ENCODE results near the gene HLA-DOB. TPM values are rescaled to one million over a fixed set of nuclear protein-coding genes. Genes with fewer than 3 reads are reported as not detected.

The HLA-DOB gene
- 1 to 10 TPM in 1 of 2 donors, under 1 TPM in 1; 0.75 to 1.9 TPM for polyA plus RNA-seq

- H3K27ac ChIP-seq (ENCODE audit: low read depth in 2 of 2, low read length in 1 of 2): peak within 1 kb of the TSS; percentile 82 to 91
- H3K4me1 ChIP-seq (ENCODE audit: control insufficient read depth in 2 of 2, insufficient read depth in 2 of 2, low read length in 1 of 2): peaks cover 0 to 8% of the 10 kb centered on the region in 2 donors
Observed at GRCh38 chr6:32816746-32817204, at the start of gene HLA-DOB. HLA-DOB (minus strand) TSS chr6:32817002; CDS start chr6:32816951, 51 bp downstream.

GRCh38 chr6:32865724-32866443, 49.1 kb upstream of the HLA-DOB start:
- Histone ChIP-seq H3K27ac (ENCODE audit: low read depth in 2 of 2, low read length in 1 of 2) (no peak overlapping the region), H3K4me1 (ENCODE audit: control insufficient read depth in 2 of 2, insufficient read depth in 2 of 2, low read length in 1 of 2) (no peaks in the 10 kb centered on the region), H3K27me3 (ENCODE audit: control insufficient read depth in 1 of 2, insufficient read depth in 2 of 2, low read length in 2 of 2) (no peaks in the 10 kb centered on the region), H3K36me3 (ENCODE audit: control insufficient read depth in 2 of 2, insufficient read depth in 2 of 2, low read length in 1 of 2) (no peaks in the 10 kb centered on the region), H3K9me3 (ENCODE audit: control insufficient read depth in 2 of 2, insufficient read depth in 1 of 2, low read depth in 1 of 2, low read length in 1 of 2) (no peaks in the 10 kb centered on the region), H3K4me3 (ENCODE audit: low read depth in 1 of 2, low read length in 2 of 2) (no peak overlapping the region)
- 67% methylated on average over 10 of the region's 10 CpGs for WGBS, 2 donors

More at GRCh38 chr6:32816746-32817204, at the start of gene HLA-DOB:
- H3K36me3 ChIP-seq (ENCODE audit: control insufficient read depth in 2 of 2, insufficient read depth in 2 of 2, low read length in 1 of 2): no peaks in the 10 kb centered on the region
- H3K4me3 ChIP-seq (ENCODE audit: low read depth in 1 of 2, low read length in 2 of 2): no peak within 1 kb of the TSS
- H3K9me3 ChIP-seq (ENCODE audit: control insufficient read depth in 2 of 2, insufficient read depth in 1 of 2, low read depth in 1 of 2, low read length in 1 of 2): no peaks in the 10 kb centered on the region
- WGBS, 2 donors: 37 to 43% methylated on average over 3 of the region's 3 CpGs
- no peaks in the 10 kb centered on the region for H3K27me3 ChIP-seq (ENCODE audit: control insufficient read depth in 1 of 2, insufficient read depth in 2 of 2, low read length in 2 of 2)

- Histone ChIP-seq H3K9me3 (ENCODE audit: control insufficient read depth in 2 of 2, insufficient read depth in 1 of 2, low read depth in 1 of 2, low read length in 1 of 2) (no peaks in the 10 kb centered on the region), H3K36me3 (ENCODE audit: control insufficient read depth in 2 of 2, insufficient read depth in 2 of 2, low read length in 1 of 2) (peaks cover 0 to 3% of the 10 kb centered on the region in 2 donors), H3K27ac (ENCODE audit: low read depth in 2 of 2, low read length in 1 of 2) (no peak overlapping the region), H3K27me3 (ENCODE audit: control insufficient read depth in 1 of 2, insufficient read depth in 2 of 2, low read length in 2 of 2) (no peaks in the 10 kb centered on the region), H3K4me3 (ENCODE audit: low read depth in 1 of 2, low read length in 2 of 2) (no peak overlapping the region), H3K4me1 (ENCODE audit: control insufficient read depth in 2 of 2, insufficient read depth in 2 of 2, low read length in 1 of 2) (no peaks in the 10 kb centered on the region)
- 76 to 85% methylated on average over 3 of the region's 3 CpGs for WGBS, 2 donors
Observed at GRCh38 chr6:32862725-32863124, 45.9 kb upstream of the HLA-DOB start.

- Histone ChIP-seq H3K9me3 (ENCODE audit: control insufficient read depth in 2 of 2, insufficient read depth in 1 of 2, low read depth in 1 of 2, low read length in 1 of 2) (no peaks in the 10 kb centered on the region), H3K4me3 (ENCODE audit: low read depth in 1 of 2, low read length in 2 of 2) (no peak overlapping the region), H3K4me1 (ENCODE audit: control insufficient read depth in 2 of 2, insufficient read depth in 2 of 2, low read length in 1 of 2) (no peaks in the 10 kb centered on the region), H3K27ac (ENCODE audit: low read depth in 2 of 2, low read length in 1 of 2) (no peak overlapping the region), H3K27me3 (ENCODE audit: control insufficient read depth in 1 of 2, insufficient read depth in 2 of 2, low read length in 2 of 2) (no peaks in the 10 kb centered on the region), H3K36me3 (ENCODE audit: control insufficient read depth in 2 of 2, insufficient read depth in 2 of 2, low read length in 1 of 2) (peaks cover 0 to 3% of the 10 kb centered on the region in 2 donors)
- 69 to 80% methylated on average over 1 of the region's 1 CpG for WGBS, 2 donors
Observed at GRCh38 chr6:32860674-32861073, 43.9 kb upstream of the HLA-DOB start.

GRCh38 chr6:32858194-32858593, 41.4 kb upstream of the HLA-DOB start:
- no peaks in the 10 kb centered on the region for H3K27me3 ChIP-seq (ENCODE audit: control insufficient read depth in 1 of 2, insufficient read depth in 2 of 2, low read length in 2 of 2)
- H3K9me3 ChIP-seq (ENCODE audit: control insufficient read depth in 2 of 2, insufficient read depth in 1 of 2, low read depth in 1 of 2, low read length in 1 of 2): no peaks in the 10 kb centered on the region
- H3K4me1 ChIP-seq (ENCODE audit: control insufficient read depth in 2 of 2, insufficient read depth in 2 of 2, low read length in 1 of 2): no peaks in the 10 kb centered on the region
- peaks cover 0 to 3% of the 10 kb centered on the region in 2 donors for H3K36me3 ChIP-seq (ENCODE audit: control insufficient read depth in 2 of 2, insufficient read depth in 2 of 2, low read length in 1 of 2)
- H3K4me3 ChIP-seq (ENCODE audit: low read depth in 1 of 2, low read length in 2 of 2): no peak overlapping the region
- no peak overlapping the region for H3K27ac ChIP-seq (ENCODE audit: low read depth in 2 of 2, low read length in 1 of 2)
- WGBS, 2 donors: 87 to 90% methylated on average over 5 of the region's 5 CpGs

GRCh38 chr6:32857156-32857891, 40.5 kb upstream of the HLA-DOB start:
- Histone ChIP-seq H3K27me3 (ENCODE audit: control insufficient read depth in 1 of 2, insufficient read depth in 2 of 2, low read length in 2 of 2) (no peaks in the 10 kb centered on the region), H3K9me3 (ENCODE audit: control insufficient read depth in 2 of 2, insufficient read depth in 1 of 2, low read depth in 1 of 2, low read length in 1 of 2) (no peaks in the 10 kb centered on the region), H3K4me3 (ENCODE audit: low read depth in 1 of 2, low read length in 2 of 2) (no peak overlapping the region), H3K4me1 (ENCODE audit: control insufficient read depth in 2 of 2, insufficient read depth in 2 of 2, low read length in 1 of 2) (peaks cover 0 to 1% of the 10 kb centered on the region in 2 donors), H3K36me3 (ENCODE audit: control insufficient read depth in 2 of 2, insufficient read depth in 2 of 2, low read length in 1 of 2) (peaks cover 0 to 3% of the 10 kb centered on the region in 2 donors), H3K27ac (ENCODE audit: low read depth in 2 of 2, low read length in 1 of 2) (no peak overlapping the region)
- 80 to 86% methylated on average over 14 of the region's 14 CpGs for WGBS, 2 donors

- Histone ChIP-seq H3K4me3 (ENCODE audit: low read depth in 1 of 2, low read length in 2 of 2) (no peak overlapping the region), H3K36me3 (ENCODE audit: control insufficient read depth in 2 of 2, insufficient read depth in 2 of 2, low read length in 1 of 2) (peaks cover 0 to 7% of the 10 kb centered on the region in 2 donors), H3K27me3 (ENCODE audit: control insufficient read depth in 1 of 2, insufficient read depth in 2 of 2, low read length in 2 of 2) (no peaks in the 10 kb centered on the region), H3K4me1 (ENCODE audit: control insufficient read depth in 2 of 2, insufficient read depth in 2 of 2, low read length in 1 of 2) (peaks cover 0 to 6% of the 10 kb centered on the region in 2 donors), H3K27ac (ENCODE audit: low read depth in 2 of 2, low read length in 1 of 2) (peak overlapping the region in 1 of 2 donors; percentile 9), H3K9me3 (ENCODE audit: control insufficient read depth in 2 of 2, insufficient read depth in 1 of 2, low read depth in 1 of 2, low read length in 1 of 2) (no peaks in the 10 kb centered on the region)
- 73 to 74% methylated on average over 8 of the region's 8 CpGs for WGBS, 2 donors
Observed at GRCh38 chr6:32855467-32856174, 38.8 kb upstream of the HLA-DOB start.

- peaks cover 0 to 6% of the 10 kb centered on the region in 2 donors for H3K4me1 ChIP-seq (ENCODE audit: control insufficient read depth in 2 of 2, insufficient read depth in 2 of 2, low read length in 1 of 2)
- H3K27ac ChIP-seq (ENCODE audit: low read depth in 2 of 2, low read length in 1 of 2): peak overlapping the region; percentile 99 to 100
- peaks cover 7 to 15% of the 10 kb centered on the region in 2 donors for H3K36me3 ChIP-seq (ENCODE audit: control insufficient read depth in 2 of 2, insufficient read depth in 2 of 2, low read length in 1 of 2)
- peak overlapping the region; percentile 62 to 88 for H3K4me3 ChIP-seq (ENCODE audit: low read depth in 1 of 2, low read length in 2 of 2)
- H3K9me3 ChIP-seq (ENCODE audit: control insufficient read depth in 2 of 2, insufficient read depth in 1 of 2, low read depth in 1 of 2, low read length in 1 of 2): no peaks in the 10 kb centered on the region
- no peaks in the 10 kb centered on the region for H3K27me3 ChIP-seq (ENCODE audit: control insufficient read depth in 1 of 2, insufficient read depth in 2 of 2, low read length in 2 of 2)
- WGBS, 2 donors: 10 to 12% methylated on average over 24 of the region's 24 CpGs
Observed at GRCh38 chr6:32854376-32855178, 37.8 kb upstream of the HLA-DOB start.
